NCI-H2107 treated with DMSO at 0.1 percent for 48 hours (cell line): ENCODE results near the gene PTPRN2.
"Not testable (repeated sequence)": the region's sequence is repeated elsewhere in the genome, so short reads cannot be mapped to it uniquely, and the experiment has no call there.

Source experiments
- DNase-seq: peaks from one replicate; lab custom pipeline; 2025; ENCODE audit not compliant: unreplicated experiment; lab: John Stamatoyannopoulos, UW

Gene PTPRN2

GRCh38 chr7:158425676-158426075 lies 161.9 kb downstream of the PTPRN2 start:
- not testable (repeated sequence) for DNase-seq

- no peak for DNase-seq
These were observed 163.1 kb downstream of the PTPRN2 start for GRCh38 chr7:158424531-158424930.

GRCh38 chr7:158424011-158424410 lies 163.6 kb downstream of the PTPRN2 start:
- no peak for DNase-seq

- DNase-seq: no peak
These were observed 164.6 kb downstream of the PTPRN2 start for GRCh38 chr7:158422887-158423560.

- no peak for DNase-seq
These were observed 165.3 kb downstream of the PTPRN2 start for GRCh38 chr7:158422196-158422886.

GRCh38 chr7:158421361-158421760 lies 166.3 kb downstream of the PTPRN2 start:
- DNase-seq: no peak

GRCh38 chr7:158420591-158421340 lies 166.9 kb downstream of the PTPRN2 start:
- no peak for DNase-seq

GRCh38 chr7:158419238-158419785 lies 168.3 kb downstream of the PTPRN2 start:
- DNase-seq: no peak

GRCh38 chr7:158418395-158418794 lies 169.2 kb downstream of the PTPRN2 start:
- not testable (repeated sequence) for DNase-seq

GRCh38 chr7:158416283-158416933 lies 171.2 kb downstream of the PTPRN2 start:
- no peak for DNase-seq

- no peak for DNase-seq
These were observed 172.3 kb downstream of the PTPRN2 start for GRCh38 chr7:158415316-158415715.

- peak; percentile 91 for DNase-seq
These were observed 173.1 kb downstream of the PTPRN2 start for GRCh38 chr7:158414486-158414961.

GRCh38 chr7:158414002-158414401 lies 173.6 kb downstream of the PTPRN2 start:
- peak; percentile 63 for DNase-seq

GRCh38 chr7:158411232-158411950 lies 176.2 kb downstream of the PTPRN2 start:
- DNase-seq: no peak

- DNase-seq: no peak
These were observed 176.9 kb downstream of the PTPRN2 start for GRCh38 chr7:158410720-158411119.

GRCh38 chr7:158409816-158410330 lies 177.8 kb downstream of the PTPRN2 start:
- DNase-seq: no peak

GRCh38 chr7:158409120-158409519 lies 178.5 kb downstream of the PTPRN2 start:
- DNase-seq: no peak

- no peak for DNase-seq
These were observed 179.2 kb downstream of the PTPRN2 start for GRCh38 chr7:158408318-158408920.

- peak; percentile 56 for DNase-seq
These were observed 179.9 kb downstream of the PTPRN2 start for GRCh38 chr7:158407581-158408317.
